HG02759 (cell line): Measurements from ENCODE around the gene GABBR2.

Experiments
- ATAC-seq: cut with Tn5 transposase; IDR thresholded peaks from one replicate; pipeline ENCODE4 v1.9.1; 2021; ENCODE audit warnings: mild to moderate bottlenecking, moderate library complexity; ENCODE audit not compliant: unreplicated experiment

GABBR2 gene

DNA sequence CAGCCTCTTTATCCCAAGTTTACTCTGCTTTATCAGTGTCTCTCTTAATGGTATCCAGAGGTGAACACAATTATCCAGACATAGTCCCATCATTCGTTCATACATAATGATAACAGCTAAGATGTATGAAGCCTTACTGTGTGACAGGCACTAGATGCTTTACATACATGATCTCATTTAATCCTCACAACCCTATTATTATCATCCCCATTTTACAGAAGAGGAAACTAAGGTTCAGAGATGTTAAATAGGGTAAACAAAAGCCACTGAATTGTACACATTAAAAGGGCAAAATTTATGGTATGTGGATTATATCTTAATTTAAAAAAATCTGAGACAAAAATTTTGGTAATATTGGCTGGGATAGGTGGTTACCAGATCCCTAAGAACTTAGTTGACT lies 329.2 kb downstream of the GABBR2 start:
- no peak for ATAC-seq

DNA sequence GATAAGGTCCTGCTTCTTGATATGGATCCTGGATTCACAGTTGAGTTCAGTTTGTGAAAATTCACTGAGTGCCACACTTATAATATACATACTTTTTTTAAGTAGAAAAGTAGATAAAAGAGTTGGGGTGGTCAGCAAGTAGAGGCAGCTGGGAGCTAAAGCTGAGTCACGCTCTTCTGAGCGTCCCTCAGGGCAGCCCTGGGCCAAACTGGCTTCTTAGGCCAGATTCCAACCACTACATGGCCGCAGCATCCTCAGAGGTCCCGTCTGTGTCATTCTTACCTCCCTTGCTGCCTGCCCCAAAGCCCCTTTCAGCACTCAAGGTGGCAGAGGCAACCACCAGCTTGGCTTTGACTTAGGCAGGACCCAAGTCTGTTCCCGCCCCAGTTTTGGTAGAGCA lies 329.9 kb downstream of the GABBR2 start:
- ATAC-seq, result no peak

DNA sequence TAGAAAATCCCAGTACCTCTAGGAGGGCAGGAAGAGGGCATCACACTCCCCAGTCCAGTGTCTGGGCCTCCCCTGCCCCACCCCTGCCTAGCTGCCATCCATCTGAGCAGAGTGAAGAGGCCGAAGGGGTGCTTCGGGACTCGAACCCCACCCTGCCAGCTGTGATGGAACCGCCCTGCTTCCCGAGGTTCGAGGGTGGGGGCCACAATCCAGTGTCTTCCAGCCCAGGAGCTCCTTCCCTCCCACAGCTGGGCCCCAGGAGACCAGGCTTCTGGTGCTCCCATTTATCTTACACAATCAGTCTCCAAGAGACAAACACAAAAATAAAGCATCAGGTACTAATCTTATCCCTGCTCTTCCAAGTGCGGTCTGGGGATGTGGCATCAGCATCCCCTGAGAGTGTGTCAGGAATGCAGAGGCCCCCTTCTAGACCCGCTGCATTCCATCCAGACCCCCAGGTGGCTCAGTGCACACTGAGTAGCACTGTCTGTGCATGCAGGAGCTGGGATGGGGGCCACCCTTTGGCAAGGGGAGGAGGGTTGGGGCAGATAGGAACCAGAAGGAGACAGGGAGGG lies 330.4 kb downstream of the GABBR2 start:
- no peak for ATAC-seq

DNA sequence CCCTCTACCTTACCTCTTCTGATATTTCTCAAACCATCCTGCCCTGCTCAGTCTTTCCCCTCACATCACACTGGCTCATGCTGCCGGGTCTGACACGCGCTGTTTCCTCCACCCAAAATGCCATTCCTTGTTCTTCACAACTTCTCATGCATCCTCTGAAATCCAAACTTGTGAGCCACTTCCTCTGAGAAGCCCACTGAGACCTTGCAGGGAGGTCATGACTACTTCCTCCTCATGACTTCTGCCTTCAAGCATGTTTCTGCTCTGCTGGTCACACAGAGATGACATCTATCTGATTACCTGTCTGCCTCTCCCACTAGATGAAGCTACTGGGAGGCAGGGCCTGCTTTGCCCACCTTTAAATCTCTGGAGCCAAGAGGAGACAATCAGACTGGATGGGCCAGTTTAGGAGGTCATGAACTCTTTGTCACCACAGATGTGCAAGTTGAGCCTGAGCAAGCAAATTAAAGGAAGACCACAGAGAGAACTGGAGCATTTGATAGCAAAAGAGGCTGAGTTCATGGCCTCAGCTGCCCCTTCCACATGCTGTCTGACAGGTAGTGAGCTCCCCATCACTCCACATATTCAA lies 333.5 kb downstream of the GABBR2 start:
- ATAC-seq, result peak; percentile 54

DNA sequence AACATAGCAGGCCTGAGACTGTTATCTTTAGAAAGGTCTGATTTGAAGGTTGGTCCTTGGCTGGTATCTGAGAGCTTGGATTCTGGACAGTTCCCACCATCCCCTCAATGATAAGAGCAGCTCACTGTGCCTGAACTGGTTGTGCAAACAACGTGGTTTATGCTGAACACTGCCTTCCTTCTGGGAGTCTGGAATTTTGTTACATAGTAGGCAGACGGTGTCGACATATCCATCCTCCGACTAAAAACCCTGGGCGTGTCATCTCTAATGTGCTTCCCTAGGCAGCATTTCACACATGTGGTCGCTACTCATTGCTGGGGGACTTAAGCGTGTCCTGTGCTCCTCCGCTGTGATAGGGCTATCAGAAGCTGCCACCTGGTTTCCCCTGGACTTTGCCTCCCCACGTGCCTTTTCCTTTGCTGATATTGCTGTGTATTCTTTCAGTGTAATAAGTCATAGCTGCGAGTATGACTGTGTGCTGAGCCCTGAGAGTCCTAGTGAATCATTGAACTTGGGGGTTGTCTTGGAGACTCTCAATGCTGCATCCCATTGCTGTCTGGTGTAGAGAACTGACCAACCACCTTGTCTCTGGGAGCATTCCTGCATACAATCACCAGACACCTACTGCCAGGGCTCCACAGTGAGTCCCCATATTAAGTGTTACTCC lies 334.2 kb downstream of the GABBR2 start:
- ATAC-seq, result no peak

DNA sequence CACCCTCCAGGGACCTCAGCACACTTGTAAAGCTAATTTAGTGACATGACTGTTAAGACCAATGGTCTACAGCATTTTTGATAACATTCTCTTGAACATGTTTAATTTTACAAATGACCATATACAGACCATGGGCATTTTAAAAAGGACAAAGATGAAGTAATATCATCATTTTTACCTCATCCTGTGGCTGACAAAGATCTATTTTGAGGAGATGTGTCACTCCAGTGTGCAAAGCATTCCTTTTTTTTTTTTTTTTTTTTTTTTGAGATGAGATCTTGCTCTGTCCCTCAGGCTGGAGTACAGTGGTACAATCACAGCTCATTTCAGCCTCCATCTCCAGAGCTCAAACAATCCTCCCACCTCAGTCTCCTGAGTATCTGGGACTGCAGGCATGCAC lies 335.1 kb downstream of the GABBR2 start:
- ATAC-seq, result no peak

DNA sequence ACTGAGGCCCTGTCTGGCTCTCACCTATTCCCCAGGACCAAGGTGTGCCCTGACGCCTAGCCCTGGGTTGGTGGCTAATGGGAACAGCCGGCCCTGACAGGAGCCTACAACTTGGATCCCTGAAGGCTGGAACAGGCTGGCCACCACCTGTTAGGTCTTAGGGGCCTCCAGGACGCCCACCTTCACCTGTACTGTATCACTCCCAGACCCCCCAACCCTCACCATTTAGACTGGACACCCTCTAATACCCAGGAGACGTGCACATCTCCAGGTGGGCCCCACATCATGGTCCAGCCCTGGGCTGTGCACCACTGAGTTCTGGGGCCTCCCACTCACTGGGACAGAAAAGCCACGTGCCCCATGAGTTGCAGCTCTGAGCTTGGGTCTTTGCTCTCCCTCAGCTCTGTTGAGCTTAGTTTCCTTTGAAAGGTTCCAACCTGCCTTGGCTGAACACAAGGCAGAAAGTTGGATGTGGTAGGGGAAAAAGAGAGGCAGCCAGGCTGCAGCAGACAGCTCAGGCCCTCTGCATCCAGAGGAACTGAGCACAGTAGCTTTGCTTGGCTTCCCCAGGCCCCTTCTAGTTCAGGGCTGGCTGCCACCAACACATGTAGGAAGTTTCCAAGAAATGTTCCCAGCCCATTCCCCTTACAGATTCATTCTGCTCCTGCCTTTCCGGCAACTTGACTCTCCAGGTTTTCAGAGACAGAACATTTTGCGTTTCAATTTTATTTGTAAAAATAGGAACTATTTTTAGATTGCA lies 336.5 kb downstream of the GABBR2 start:
- ATAC-seq, result no peak

DNA sequence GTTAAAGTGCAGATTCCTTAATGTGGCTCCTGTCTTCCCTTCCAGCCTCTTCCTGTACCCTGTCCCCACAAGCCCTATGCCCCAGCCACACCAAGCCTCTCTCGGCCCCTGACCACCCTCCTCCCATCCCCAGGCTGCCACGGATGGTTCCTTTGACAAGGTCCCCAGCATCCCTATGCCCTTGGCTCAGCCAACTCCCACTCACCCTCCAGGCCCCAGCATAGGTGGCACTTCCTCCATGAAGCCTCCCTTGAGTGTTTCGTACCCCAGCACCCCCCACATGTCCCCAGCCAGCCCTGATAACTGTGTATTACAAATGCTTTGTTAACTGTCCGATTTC lies 337.8 kb downstream of the GABBR2 start:
- no peak for ATAC-seq

DNA sequence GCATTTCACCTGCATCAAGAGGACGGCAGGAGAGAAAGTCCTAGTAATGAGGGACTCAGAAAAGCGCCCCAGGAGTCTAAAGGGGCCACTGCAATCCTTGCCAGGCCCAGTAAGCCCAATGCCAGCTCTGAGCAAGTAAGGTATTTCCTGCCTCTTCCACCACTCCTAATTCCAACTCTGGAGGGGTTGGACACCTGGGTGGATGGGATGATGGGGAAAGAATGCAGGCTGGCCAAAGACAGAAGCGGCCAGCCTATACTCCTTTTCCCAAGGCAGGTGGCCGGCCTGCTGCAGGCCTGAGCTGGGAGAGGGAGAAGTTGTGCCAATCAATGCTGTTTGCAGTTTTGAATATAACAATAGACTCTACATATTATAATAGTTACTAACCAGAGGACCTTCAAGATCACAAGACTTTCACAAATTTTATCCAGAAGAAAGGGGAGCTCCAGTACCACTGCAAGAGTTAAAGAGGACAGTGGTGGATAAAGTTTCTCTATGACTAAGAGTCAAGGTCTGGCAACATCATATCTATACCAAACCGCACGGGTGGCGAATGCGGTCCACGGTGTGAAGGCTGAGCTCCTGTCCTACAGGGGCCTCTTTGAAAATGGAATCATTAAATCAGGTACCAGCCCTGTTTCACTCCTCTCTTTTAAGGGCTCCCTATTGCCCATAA lies 338.3 kb downstream of the GABBR2 start:
- ATAC-seq, result no peak

DNA sequence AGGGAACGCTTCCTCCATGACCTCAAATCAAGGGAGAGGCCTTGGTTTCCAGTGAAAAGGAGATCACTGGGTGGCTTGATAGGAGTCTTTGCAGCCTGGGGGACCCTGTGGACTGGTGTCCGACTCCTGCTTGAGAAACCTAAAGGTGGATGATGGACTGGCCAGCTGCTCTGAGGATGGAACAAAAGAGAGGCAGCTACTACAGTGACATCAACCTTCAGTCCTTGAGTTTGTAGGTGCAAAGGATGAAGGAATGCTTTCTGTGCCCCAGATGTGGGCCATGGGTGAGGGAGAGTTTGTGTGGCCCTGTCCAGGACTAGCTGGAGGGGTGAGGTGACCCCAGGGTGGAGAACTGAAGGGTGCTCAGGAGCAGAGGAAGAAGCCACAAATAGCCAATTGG lies 338.8 kb downstream of the GABBR2 start:
- ATAC-seq, result no peak

DNA sequence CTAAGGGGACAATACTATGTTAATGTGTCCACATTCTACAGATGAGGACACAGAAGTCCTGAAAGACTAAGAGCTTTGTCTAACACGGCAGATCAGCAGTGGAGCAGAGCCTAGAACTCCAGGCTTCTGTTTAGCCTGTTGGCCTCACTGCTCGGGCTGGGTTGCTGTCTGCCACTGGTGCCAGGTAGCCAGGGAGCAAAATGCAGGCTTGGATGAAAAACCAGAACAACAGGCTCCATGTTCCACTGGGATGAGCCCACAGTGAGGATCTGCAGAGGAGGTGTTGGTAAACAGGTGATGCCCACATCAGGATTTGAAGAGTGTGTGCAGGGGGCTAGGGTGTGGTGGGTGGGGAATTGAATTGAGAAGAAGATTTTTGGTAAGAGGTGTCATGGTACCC lies 339.3 kb downstream of the GABBR2 start:
- ATAC-seq, result no peak

DNA sequence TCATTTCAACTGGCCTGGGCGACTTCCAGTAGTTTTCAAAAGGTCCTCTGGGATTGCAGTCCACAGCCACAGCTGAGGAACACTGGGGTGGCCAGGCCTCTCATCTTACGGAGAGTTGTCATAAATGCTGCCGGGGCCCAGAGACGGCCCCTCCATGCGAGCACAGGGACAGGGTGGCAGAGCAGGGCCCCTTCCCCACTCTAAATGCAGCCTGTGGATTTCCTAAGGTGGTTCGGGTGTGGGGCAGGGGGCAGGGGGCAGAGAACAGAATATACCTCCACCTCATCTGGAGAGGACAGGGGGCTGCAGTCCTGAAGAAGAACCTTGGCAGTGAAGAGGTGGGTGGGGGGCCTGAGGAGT lies 339.7 kb downstream of the GABBR2 start:
- ATAC-seq, result no peak

DNA sequence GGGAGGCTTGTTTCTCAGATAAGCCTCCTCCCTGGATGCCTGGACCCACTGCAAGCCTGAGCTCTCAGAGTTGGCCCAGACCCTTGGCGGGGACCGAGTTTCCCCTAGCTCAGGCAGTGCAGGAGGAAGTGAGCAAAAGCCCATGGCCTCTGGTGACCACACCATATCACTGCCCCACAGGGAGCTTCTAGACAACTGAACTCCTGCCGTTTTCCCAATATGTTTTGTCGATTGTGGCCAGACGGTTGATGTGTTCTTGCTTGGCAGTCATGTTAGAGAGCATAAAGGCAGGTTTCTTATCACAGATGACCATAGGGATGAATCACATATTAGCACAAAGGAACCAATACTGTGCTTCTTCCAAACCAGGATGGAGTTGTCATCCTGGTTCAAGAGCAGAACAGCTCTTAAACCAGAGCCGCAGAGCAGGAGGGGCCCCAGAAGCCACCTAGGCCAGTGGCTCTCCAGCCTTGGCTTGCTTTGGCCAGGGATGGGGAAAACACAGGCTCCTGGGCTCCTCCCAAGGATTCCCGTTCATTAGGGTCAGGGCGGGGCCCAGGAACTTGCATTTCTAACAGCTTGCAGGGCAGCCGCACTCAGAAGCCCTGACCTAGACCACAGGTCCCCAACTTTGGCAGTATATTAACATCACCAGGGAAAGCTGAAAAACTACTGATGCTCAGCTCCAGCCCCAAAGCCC lies 340.2 kb downstream of the GABBR2 start:
- ATAC-seq, result no peak

DNA sequence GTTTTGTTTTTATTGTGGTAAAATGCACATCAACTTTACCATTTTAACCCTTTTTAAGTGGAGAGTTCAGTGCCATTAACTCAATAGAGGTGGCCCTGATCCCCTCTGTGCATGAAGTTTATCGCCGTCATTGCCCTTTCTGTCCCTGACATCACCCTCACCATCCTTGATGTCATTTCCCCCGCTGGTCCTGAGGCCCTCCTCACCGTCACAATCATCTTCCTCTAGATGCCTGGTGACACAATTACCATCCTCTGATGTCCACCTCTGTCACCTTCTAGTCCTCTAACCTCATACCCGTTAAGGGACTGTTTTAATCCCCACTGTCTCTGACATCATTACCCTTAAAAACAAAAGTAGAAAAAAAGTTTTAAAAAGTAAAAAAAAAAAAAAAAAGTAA lies 340.8 kb downstream of the GABBR2 start:
- ATAC-seq, result no peak

DNA sequence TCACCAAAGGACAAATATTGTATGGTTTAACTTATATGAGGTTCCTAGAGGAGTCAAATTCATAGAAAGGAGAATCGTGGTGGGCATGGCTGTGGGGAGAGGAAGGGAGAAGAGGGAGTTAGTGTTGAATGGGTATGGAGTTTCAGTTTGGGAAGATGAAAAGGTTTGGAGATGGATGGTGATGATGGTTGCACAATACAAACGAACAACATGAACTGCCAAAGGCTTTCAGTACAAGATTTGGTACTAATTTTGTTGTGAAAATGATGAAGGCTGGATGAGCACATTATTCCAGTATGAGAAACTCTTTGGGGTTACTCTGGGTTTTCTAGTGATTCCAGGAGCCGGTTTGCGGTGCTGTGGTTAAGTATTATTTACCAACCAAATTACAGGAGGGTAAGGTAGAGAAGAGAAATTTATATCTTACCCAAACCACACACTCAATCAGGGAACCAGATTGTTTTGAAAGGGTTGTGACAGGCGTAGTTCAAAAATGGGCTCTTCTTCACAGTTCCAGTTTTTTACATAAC lies 341.3 kb downstream of the GABBR2 start:
- ATAC-seq, result no peak

DNA sequence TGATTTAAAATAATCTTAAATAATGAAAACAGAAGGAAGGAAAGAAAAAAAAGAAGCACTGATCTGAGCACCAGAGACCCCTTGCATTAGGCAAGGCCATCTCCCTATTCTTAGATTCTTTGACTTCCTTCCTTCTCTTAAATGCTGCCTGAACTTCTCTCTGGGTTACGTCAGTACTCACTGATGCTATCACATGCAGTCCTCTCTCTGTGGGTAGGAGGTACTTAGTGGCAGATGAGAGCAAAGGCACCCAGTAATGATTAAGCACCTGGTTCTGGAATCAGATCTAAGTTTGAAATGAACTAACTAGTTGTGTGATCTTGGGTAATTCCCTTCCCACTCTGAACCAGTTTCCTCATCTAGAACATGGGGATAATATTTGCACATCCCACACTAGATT lies 343.0 kb downstream of the GABBR2 start:
- ATAC-seq, result no peak

DNA sequence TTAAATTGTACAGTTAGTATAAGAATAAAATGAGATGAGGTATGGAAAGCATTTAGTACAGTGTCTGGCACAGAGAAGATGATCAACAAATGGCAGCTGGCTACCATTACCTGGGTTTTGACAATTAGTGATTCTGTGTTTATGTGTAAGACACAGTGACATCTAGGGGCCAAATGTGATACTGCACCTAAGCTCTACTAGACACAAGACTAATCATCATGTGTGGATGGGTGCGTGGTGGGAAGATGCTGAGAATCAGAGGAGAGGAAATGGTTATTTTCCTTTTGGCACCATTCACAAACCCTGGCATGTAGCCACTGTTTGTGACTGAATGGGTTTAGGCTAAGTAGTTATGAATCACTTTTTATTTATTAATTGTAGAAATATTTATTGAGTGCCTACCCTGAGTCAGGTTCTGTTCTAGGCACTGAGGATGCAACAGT lies 343.5 kb downstream of the GABBR2 start:
- no peak for ATAC-seq

DNA sequence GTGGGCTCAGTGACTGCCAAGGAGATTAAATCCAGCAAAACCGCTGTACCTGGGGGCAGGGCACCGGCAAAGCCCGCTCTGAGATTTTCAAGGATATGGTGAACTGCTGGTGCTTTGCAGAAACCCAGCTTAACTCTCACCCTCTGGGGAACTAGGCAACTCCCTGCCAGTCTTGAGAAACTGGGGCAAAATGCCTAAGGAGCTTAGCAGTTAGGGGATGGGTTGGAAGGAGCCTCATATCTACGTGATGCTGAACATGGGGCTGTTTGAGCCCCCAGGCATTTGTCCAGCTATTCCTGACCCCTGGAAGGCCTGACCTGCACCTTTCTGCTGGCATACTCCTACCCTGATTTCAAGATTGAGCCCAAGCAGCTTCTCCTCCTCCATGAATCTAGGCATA lies 344.6 kb downstream of the GABBR2 start:
- no peak for ATAC-seq

DNA sequence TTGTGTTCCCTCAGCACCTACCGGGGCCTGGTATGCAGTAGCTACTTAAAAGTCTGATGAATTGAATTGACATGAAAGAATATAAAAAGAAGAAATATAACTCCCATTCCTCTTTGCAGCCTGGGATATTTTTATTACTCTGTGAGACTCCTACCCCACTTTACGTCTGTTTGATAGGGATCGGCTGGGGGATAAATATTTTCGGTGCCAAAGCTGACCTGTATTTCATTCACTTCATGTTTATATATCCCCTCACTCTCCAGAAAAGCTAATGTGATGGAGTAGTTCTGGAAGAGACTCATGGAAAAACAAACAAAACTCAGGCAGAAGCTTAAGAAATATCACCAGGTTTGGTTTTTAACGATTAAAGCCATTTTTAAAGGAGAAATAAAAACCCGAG lies 345.1 kb downstream of the GABBR2 start:
- no peak for ATAC-seq

DNA sequence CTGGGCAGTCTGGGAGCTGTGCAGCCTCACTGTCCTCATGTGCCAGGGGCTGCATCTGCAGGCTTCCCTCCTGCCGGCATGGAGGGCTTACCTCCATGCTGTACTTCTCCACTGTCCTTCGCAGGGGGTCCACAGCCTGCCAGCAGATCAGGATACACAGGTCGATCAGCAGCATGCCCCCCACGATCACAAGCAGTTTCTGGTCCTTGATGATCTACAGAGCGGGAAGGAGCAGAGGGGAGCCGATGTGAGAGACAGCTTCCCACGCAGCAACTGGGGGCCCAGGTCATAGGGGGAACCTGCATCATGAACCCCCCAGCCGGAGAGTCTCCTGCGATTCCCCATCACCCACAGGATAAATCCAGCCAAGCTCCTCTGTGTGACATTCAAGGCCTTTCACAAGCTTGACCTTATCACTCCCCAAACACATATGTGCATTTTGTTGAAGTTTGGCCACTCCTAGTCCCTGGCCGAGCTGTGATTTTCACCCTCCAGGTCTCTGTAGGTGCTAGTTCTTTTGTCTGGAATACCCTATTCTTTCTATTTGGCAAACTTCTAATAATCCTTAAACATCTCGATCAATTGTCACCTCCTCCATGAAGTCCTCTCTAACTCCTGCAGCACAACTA lies 346.0 kb downstream of the GABBR2 start:
- no peak for ATAC-seq
